B cell (primary cell): Measurements from ENCODE around the gene RET. TPM values are rescaled to one million over a fixed set of nuclear protein-coding genes. Genes with fewer than 3 reads are reported as not detected.

Experiments used
- ATAC-seq: fragments of 200-7000 bp; cut with Tn5 transposase; one replicate; pipeline ENCODE4 v1.10.0; 2021; ENCODE audit warnings: low read depth, mild to moderate bottlenecking, moderate number of reproducible peaks, moderate library complexity
- CTCF ChIA-PET: fragments of 350-600 bp; sonication (Branson Sonifier 250); formaldehyde crosslinking; loops from one replicate; lab custom pipeline; 2021; ENCODE audit warnings: antibody characterized with exemption, inconsistent platforms; lab: Charles Lee
- POLR2A ChIA-PET: fragments of 350-600 bp; sonication (Branson Sonifier 250); formaldehyde crosslinking; loops from one replicate; lab custom pipeline; 2021; ENCODE audit warnings: antibody characterized with exemption; lab: Charles Lee
- DNase-seq: peaks from one replicate; pipeline ENCODE4 v3.0.0; 2013
- H2AFZ ChIP-seq: 2 replicates; pipeline ENCODE4 v1.6.1; 2012; ENCODE audit warnings: mild to moderate bottlenecking, low read depth, low read length; ENCODE audit not compliant: insufficient read depth, poor library complexity, severe bottlenecking
- H3K27ac ChIP-seq, 2 donors: 1 replicate in 1 of 2; 2 replicates in 1 of 2; pipeline ENCODE4 v1.5.1; 2012 to 2013; ENCODE audit warnings: low read length in 2 of 2, mild to moderate bottlenecking in 2 of 2, moderate library complexity in 1 of 2
- H3K27me3 ChIP-seq, 4 experiments: fragments of 200-600 bp in 1 of 4; sonication (generic) in 1 of 4; replicated peaks in 1 of 4; 1 replicate in 2 of 4; 2 replicates in 2 of 4; pipeline versions ENCODE4 v1.6.1 to v1.7.0; 2013 to 2016; ENCODE audit warnings: low read length in 3 of 4, mild to moderate bottlenecking in 2 of 4, mixed read lengths in 1 of 4, moderate library complexity in 1 of 4; ENCODE audit not compliant: insufficient read depth in 4 of 4, control insufficient read depth in 3 of 4; ENCODE audit errors: control extremely low read depth in 1 of 4
- H3K36me3 ChIP-seq, 2 experiments: replicated peaks in 1 of 2; 1 replicate in 1 of 2; 2 replicates in 1 of 2; pipeline versions ENCODE4 v1.6.1 to v1.7.1; 2013; ENCODE audit warnings: low read length in 1 of 2; ENCODE audit not compliant: insufficient read depth in 2 of 2, control insufficient read depth in 1 of 2; ENCODE audit errors: control extremely low read depth in 1 of 2, extremely low read depth in 1 of 2
- H3K4me1 ChIP-seq, 2 donors: fragments of 200-600 bp in 1 of 2; sonication (generic) in 1 of 2; 1 replicate in 1 of 2; 2 replicates in 1 of 2; pipeline versions ENCODE4 v1.5.1 to v1.6.1; 2013 to 2017; ENCODE audit warnings: low read length in 2 of 2; ENCODE audit not compliant: control insufficient read depth in 2 of 2, insufficient read depth in 2 of 2
- H3K4me2 ChIP-seq: replicated peaks from 2 replicates; pipeline ENCODE3; 2012; ENCODE audit warnings: mild to moderate bottlenecking, low read depth, low read length; ENCODE audit not compliant: poor library complexity, severe bottlenecking
- H3K4me3 ChIP-seq, 5 experiments: fragments of 200-600 bp in 1 of 5; sonication (generic) in 1 of 5; 1 replicate in 3 of 5; 2 replicates in 2 of 5; pipeline versions ENCODE4 v1.5.1 to v1.7.0; 2011 to 2016; ENCODE audit warnings: low read length in 4 of 5, mild to moderate bottlenecking in 4 of 5, low read depth in 2 of 5, control low read depth in 1 of 5, moderate library complexity in 1 of 5; ENCODE audit not compliant: insufficient read depth in 1 of 5; ENCODE audit errors: control extremely low read depth in 1 of 5, extremely low read depth in 1 of 5
- H3K79me2 ChIP-seq: fragments of 200-600 bp; sonication (generic); one replicate; pipeline ENCODE4 v1.6.0; 2016; ENCODE audit warnings: low read length; ENCODE audit not compliant: control insufficient read depth, insufficient read depth
- H3K9ac ChIP-seq: fragments of 200-600 bp; sonication (generic); 2 replicates; pipeline ENCODE4 v1.6.1; 2017; ENCODE audit warnings: mild to moderate bottlenecking, low read length, moderate library complexity
- H3K9me3 ChIP-seq, 3 donors: one replicate each; pipeline versions ENCODE4 v1.6.1 to v1.7.1; 2013; ENCODE audit warnings: low read length in 2 of 3; ENCODE audit not compliant: control insufficient read depth in 2 of 3, insufficient read depth in 1 of 3; ENCODE audit errors: control extremely low read depth in 1 of 3
- H4K20me1 ChIP-seq: 2 replicates; pipeline ENCODE4 v1.6.0; 2012; ENCODE audit warnings: mild to moderate bottlenecking, low read length; ENCODE audit not compliant: insufficient read depth, control insufficient read depth, poor library complexity, severe bottlenecking
- H3K27ac Mint-ChIP-seq: one replicate; pipeline ENCODE4 v1.8.0; 2021; ENCODE audit warnings: mixed read lengths
- H3K27me3 Mint-ChIP-seq: one replicate; pipeline ENCODE4 v1.8.0; 2021; ENCODE audit warnings: mixed read lengths
- H3K4me1 Mint-ChIP-seq: one replicate; pipeline ENCODE4 v1.8.0; 2021; ENCODE audit warnings: mixed read lengths
- H3K4me3 Mint-ChIP-seq: one replicate; pipeline ENCODE4 v1.8.0; 2021; ENCODE audit warnings: mixed read lengths
- H3K9me3 Mint-ChIP-seq: one replicate; pipeline ENCODE4 v1.8.0; 2022; ENCODE audit warnings: mixed read lengths; ENCODE audit not compliant: insufficient read depth
- EZH2 ChIP-seq: IDR thresholded peaks from 2 replicates; pipeline ENCODE4 v1.6.1; 2012; ENCODE audit warnings: borderline replicate concordance, low read depth, mild to moderate bottlenecking, moderate library complexity, low read length; ENCODE audit not compliant: insufficient read depth, poor library complexity, severe bottlenecking
- WGBS: methylation state at CpG from one replicate; pipeline ENCODE4 v1.1.5; 2013; ENCODE audit warnings: missing lambda C conversion rate; ENCODE audit not compliant: insufficient coverage; 5-methylcytosine and 5-hydroxymethylcytosine counted together
- intact Hi-C: fragments of 100-400 bp; cut with micrococcal nuclease; formaldehyde crosslinking; loops from one replicate; pipeline ENCODE4 v1.10.0; 2022
- polyA plus RNA-seq: library from polyadenylated mRNA; depleted of rRNA; stranded (reverse); fragments of >200 nt; gene quantifications from 2 replicates; pipeline ENCODE4 v1.2.3, GENCODE V29; 2012
- total RNA-seq, 2 donors: library from RNA; stranded (reverse); fragments of 120-200 nt in 1 of 2; gene quantifications; 1 replicate in 1 of 2; 2 replicates in 1 of 2; pipeline versions ENCODE4 v1.2.3 to v1.2.4, GENCODE V29; 2013 to 2022
- TF ChIP-seq, protein P1 (sequence below): fragments of 200-600 bp; IDR thresholded peaks from one replicate; pipeline ENCODE4 v1.8.0; 2022; ENCODE audit warnings: antibody characterized with exemption, mild to moderate bottlenecking

Gene RET
- total and polyA plus RNA-seq, 2 donors (not counting 1 experiment from before 2014, with no cell fraction given): 0.16 to 0.27 TPM

GRCh38 chr10:43028143-43028542, 48.7 kb upstream of the RET start:
- Mint-ChIP-seq H3K9me3 (peaks cover 5% of the 10 kb centered on the region), H3K4me3 (no peak overlapping the region), H3K4me1 (no peaks in the 10 kb centered on the region), H3K27ac (no peak overlapping the region), H3K27me3 (peaks cover 5% of the 10 kb centered on the region)
- H3K9me3 ChIP-seq: peaks cover 2 to 20% (median 11%) of the 10 kb centered on the region in 3 donors
- CTCF ChIA-PET: no interaction called here
- TF ChIP-seq EZH2: no peak
- TF ChIP-seq, protein P1, sequence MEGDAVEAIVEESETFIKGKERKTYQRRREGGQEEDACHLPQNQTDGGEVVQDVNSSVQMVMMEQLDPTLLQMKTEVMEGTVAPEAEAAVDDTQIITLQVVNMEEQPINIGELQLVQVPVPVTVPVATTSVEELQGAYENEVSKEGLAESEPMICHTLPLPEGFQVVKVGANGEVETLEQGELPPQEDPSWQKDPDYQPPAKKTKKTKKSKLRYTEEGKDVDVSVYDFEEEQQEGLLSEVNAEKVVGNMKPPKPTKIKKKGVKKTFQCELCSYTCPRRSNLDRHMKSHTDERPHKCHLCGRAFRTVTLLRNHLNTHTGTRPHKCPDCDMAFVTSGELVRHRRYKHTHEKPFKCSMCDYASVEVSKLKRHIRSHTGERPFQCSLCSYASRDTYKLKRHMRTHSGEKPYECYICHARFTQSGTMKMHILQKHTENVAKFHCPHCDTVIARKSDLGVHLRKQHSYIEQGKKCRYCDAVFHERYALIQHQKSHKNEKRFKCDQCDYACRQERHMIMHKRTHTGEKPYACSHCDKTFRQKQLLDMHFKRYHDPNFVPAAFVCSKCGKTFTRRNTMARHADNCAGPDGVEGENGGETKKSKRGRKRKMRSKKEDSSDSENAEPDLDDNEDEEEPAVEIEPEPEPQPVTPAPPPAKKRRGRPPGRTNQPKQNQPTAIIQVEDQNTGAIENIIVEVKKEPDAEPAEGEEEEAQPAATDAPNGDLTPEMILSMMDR: no peak
- WGBS: 93% methylated on average over 6 of the region's 6 CpGs
- H3K27ac ChIP-seq: no peak overlapping the region
- H3K27me3 ChIP-seq: peaks cover 0 to 2% (median 0%) of the 10 kb centered on the region in 4 experiments
- no peaks in the 10 kb centered on the region for H4K20me1 ChIP-seq
- no peak overlapping the region for H3K4me3 ChIP-seq
- no peak overlapping the region for H2AFZ ChIP-seq
- H3K9ac ChIP-seq: no peak overlapping the region
- intact Hi-C loops: no loop called here
- no peaks in the 10 kb centered on the region for H3K4me1 ChIP-seq
- POLR2A ChIA-PET: no interaction called here
- DNase-seq (no peak), ATAC-seq (no peak)
- no peaks in the 10 kb centered on the region for H3K36me3 ChIP-seq
- no peaks in the 10 kb centered on the region for H3K79me2 ChIP-seq
- no peak overlapping the region for H3K4me2 ChIP-seq

GRCh38 chr10:43029043-43029442, 47.8 kb upstream of the RET start:
- peaks cover 2% of the 10 kb centered on the region for H3K27me3 Mint-ChIP-seq
- Histone ChIP-seq H4K20me1 (no peaks in the 10 kb centered on the region), H3K27me3 (peaks cover 0 to 2% (median 0%) of the 10 kb centered on the region in 4 experiments), H3K9ac (no peak overlapping the region), H3K4me3 (no peak overlapping the region), H3K79me2 (no peaks in the 10 kb centered on the region), H2AFZ (no peak overlapping the region), H3K4me1 (no peaks in the 10 kb centered on the region), H3K27ac (no peak overlapping the region), H3K36me3 (no peaks in the 10 kb centered on the region), H3K9me3 (peaks cover 2 to 20% (median 14%) of the 10 kb centered on the region in 3 donors), H3K4me2 (no peak overlapping the region)
- ChIA-PET CTCF (no interaction called here), POLR2A (no interaction called here)
- no peaks in the 10 kb centered on the region for H3K4me1 Mint-ChIP-seq
- no peak overlapping the region for H3K27ac Mint-ChIP-seq
- no peak for ATAC-seq
- intact Hi-C loops: no loop called here
- TF ChIP-seq, protein P1: no peak
- TF ChIP-seq EZH2: no peak
- no peak for DNase-seq
- H3K4me3 Mint-ChIP-seq: no peak overlapping the region
- WGBS: 84% methylated on average over 7 of the region's 7 CpGs
- peaks cover 8% of the 10 kb centered on the region for H3K9me3 Mint-ChIP-seq
